Stimulated activated CD8-positive, alpha-beta memory T cell treated with anti-CD3 and anti-CD28 coated beads, Interleukin-12 subunit alpha, Interleukin-12 subunit beta, amount 100 ng/mL, for 4 hours (primary cell): ENCODE data around the gene GUCY2C.

Experiments
- DNase-seq: peaks from one replicate; pipeline ENCODE4 v3.0.0-alpha.2; 2020; ENCODE audit warnings: low read depth

Gene GUCY2C

DNA sequence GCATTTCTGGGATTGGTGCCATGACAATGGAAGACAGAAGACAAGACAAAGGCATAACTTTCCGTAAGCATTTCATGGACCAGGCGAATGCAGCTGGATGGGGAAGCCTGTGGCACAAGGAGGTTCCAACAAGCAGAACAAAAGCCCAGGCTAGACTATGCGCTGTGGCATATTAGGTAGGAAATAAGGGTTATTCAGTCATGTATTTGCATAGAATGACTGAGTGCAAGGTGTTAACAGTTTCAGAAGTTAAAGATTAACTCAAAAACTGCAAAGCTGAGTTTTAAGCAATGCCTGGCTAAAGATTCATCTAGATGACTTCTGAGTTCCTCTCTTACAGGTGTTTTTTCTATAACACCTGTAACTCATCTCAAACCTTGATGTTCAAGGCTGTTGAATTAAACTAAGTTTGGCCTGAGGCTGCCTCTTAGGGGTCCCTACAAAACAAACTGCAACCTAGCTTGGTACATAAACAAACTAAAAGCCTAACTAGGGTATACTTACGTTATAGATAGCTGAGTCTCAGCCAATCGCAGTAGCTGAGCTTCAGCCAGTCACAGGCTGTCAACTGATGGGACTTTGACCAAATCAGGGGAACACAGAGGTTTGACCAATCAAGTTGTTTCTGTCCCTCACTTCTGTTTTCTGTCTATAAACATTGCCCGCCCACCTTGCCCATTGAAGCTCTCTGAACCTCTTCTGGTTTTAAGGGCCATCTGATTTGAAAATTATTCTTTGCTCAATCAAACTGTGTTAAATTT, 76.5 kb downstream of the GUCY2C start:
- DNase-seq: no peak

DNA sequence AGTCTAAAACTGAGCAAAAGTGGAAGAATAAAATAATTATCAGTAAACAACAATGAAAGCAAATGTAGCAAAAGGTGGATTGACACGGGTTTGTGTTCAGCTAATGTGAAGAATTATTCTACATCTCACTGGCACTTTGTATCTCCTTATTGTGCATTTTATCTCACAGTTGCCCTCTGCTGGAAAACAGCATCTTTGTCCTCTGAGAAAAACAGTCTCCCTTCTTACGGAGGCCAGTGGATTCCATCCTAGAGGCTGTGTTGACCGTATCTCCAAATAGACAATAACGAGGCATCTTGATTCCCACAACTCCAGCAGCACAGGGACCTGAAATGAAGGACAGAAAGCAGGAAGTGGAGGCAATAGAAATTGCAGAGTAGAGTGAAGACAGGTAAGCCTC, 77.4 kb downstream of the GUCY2C start:
- no peak for DNase-seq

DNA sequence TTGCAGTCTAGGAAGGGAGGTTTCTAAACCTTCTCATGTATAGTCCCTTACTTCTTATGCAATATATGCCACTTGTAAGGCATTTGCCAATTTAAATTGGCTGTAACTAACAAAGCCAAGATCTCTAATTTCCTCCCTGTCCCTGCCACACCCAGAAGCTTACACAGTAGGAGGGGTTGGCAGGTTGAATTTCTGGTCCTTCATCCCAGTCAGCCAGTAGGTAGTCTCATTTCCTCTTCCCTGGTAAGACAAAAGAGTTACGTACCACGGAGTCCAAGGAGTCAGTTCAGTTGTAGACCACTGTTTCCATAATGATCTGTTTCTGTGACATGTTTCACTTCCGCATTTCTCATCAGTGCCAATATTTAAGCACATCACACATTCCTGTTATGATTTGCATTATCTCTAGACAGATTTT, 81.7 kb downstream of the GUCY2C start:
- DNase-seq: no peak

DNA sequence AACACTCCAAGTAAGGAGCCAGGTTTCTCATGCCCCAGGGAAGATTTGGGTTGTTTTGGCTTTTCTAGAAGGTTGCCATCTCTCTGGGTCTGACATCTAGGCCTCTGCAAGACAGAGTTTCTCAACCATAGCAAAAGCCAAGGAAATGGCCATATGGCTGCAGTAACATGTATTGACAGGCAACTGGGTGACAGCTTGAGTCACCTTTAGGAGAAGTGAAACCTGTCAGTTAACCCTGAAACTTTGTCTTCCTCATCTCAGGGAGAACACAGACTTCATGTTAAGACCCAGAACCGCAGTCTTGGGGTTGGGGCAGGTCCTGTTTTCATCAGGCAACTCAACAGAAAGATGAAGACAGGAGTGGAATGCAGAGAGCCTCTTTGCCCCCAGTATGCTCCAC, 82.7 kb downstream of the GUCY2C start:
- no peak for DNase-seq

DNA sequence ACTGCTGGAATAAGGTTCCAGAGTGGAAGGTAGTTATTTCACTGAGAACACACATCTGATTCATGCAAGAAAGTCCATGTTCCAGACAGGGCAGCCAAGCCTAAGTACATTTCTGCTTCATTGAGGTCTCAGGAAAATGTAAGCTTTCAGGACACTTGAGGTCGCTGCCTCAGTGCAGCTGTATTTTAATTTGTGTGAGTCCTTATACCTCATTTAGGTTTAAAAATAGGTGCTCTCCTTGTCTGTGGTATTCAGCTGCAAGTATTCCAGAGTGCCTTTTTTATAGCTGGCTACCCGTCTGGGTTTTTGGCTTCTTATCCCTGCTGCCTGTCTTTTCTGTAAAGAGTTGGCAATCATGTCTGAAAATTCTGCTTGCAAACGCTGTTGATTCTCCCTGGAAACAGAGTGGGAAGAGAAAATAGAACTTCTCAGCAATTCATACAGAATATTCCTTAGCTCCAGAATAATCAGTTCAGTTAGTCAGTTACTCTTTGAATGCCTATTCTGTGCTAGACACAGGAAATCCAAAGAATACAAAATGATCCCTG, 83.4 kb downstream of the GUCY2C start:
- DNase-seq: no peak

DNA sequence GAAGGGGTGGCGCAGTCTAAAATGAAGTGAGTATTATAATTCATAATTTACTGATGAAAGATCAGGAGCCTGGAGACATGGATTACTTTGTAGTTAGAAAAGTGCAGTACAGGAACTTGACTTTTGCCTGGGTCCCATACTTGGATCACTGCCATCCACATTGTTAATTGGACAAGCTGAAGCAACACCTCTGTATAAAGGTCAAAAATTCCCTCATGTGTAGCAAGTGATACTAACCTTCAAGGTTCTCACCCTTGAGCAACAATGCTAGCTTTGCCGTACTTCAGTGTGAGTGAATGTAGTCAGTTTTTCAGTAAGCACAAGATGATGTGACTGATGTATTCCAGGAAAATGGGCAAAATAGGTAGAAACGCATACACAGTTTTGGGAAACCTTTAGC, 84.1 kb downstream of the GUCY2C start:
- no peak for DNase-seq

DNA sequence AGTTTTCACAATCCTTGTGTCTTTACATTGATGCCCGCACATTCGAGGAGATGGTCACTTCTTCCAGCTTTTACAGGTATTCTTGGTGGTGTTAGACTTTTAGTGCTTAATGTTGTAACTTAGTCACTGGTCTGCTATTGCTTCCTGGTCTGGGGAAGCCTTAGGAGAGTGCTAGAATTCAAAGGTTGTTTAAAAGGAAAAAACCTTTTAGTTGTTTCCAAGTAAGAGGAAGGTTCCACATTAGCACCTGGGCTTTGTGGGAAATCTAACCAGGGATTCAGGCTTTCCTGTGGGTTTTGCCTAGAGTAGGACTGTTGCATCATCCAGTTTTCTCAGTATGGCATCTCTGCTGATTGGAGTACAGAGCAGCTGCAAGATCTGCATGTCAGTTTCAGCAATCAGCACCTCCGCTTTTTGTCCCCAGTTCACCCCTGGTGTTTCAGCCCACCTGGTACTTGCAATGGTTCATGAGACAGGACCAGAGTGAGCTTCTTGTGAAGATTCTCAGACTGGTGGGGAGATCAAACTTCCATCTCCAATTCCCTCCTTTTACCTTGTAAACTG, 84.7 kb downstream of the GUCY2C start:
- DNase-seq: no peak

DNA sequence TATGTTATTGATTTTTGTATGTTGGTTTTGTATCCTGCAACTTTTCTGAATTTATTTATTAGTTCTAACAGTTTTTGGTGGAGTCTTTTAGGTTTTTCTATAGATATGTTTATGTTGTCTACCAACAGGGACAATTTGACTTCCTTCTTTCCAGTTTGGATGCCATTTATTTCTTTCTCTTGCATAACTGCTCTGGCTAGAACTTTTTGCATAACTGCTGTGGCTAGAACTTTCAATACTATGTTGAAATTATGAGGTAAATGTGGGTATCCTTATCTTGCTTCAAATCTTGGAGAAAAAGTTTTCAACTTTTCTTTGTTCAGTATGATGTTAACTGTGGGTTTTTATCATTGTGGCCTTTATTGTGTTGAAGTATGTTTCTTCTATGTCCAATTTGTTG, 88.8 kb downstream of the GUCY2C start:
- no peak for DNase-seq

DNA sequence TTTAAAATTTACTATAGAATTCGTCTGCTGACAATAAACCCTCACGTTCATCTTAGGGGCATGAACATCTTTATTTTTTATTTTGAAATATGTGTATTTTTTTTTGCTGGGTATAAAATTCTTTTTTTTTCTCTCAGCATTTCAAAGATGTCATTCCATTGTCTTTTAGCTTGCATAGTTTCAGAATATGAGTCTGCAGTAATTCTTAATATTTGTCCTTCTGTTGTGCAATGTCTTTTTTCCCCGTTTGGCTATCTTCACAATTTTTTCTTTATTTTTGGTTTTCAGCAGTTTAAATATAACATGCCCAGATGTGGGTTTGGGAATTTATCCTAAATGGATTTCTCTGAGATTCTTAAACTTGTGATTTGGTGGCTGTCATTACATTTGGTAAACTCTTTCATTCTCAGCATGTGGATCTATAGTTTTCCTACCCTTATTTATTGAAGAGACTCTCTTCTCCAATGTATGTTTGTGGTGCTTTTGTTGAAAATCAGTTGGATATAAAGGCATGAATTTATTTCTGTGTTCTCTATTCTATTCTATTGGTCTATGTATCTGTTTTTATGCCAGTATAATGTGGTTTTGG, 90.9 kb downstream of the GUCY2C start:
- no peak for DNase-seq

DNA sequence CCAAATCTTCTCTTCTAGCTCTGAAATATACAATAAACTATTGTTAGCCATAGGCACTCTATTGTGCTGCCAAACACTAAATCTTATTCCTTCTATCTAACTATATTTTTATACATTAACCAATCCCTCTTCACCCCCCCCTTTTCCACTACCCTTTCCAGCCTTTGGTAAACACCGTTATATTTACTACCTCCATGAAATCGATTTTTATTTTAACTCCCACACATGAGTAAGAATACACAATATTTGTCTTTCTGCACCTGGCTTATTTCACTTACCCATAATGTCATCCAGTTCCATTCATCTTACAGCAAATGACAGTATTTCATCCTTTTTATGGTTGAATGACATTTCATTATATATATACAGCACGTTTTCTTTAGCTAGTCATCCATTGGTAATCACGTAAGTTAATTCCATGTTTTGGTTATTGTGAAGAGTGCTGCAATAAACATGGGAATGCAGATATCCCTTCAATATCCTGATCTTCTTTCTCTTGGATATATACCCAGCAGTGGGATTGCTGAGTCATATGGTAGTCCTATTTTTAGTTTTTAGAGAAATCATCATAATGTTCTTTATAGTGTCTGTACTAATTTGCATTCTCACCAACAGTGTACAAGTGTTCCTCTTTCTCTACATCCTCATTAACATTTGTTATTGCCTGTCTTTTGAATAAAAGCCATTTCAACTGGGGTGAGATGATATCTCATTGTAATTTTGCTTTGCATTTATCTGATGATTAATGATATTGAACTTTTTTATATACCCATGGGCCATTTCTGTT, 94.5 kb downstream of the GUCY2C start:
- no peak for DNase-seq

DNA sequence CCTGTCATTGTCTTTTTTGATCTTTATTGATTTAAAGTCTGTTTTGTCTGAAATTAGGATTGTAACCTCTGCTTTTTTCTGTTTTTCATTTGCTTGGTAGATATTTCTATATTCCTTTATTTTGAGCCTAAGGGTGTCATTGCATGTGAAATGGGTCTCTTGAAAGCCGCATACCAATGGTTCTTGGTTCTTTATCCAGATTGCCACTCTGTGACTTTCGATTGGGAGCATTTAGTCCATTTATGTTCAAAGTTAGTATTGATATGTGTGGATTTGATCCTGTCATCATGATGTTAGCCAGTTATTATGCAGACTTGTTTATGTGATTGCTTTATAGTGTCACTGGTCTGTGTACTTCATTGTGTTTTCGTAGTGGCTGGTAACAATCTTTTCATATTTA, 98.9 kb downstream of the GUCY2C start:
- no peak for DNase-seq

DNA sequence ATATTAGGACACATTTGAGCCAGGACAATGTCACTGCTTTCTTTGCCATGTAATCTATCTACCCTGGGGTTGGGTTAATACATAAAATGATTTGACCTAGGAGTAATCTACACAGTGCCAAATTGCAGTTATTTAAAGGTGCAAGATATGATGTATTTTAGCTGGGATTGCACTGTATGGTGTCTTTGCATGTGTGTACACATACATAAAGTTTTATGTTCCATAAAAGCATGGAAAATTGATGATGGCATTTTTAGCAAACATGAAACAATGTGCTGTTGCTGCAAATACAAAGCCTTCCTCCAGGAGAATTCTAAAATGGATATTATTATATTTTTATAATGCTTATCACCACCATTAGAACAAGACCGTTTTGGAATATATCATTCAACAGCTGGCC, 104.7 kb downstream of the GUCY2C start:
- no peak for DNase-seq

DNA sequence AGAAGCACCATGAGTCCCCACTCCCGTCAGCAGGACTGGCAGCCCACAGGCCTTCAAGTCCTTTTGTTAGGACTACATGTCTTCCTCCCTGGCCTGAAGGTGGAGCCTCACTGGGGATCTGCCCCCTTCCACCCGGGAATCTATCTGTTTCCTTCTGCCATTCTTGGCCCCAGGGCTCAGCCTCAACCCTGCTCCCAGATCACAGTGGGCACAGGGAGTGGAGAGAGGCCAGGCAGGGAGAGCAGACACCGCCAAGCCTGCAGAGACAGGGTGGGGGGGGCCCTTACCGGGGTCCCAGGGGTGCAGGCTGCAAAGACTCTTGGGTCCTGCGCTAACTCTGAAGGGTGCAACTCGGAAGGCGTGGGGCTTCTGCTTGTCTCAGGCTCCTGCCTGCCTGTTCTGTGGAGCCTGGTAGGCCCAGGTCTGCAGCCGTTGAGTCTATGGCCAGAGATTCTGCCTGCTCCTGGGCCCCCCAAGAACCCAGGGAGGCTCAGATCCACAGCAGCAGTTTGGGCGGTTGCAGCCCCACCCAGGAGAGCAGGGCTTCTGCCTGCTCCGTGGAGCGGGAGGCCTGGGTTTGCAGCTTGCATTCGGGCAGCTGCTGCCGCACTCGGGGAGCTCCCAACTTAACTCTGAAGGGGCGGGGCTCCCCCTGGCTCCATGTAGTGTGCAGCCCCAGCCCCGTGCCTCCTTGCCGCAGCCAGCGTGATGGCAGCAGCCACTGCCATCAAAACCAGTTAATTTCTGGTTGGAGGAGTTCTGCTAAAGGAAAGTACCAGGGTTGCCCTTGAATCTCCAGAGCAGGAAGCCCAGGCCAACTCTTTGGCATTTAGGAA, 107.0 kb downstream of the GUCY2C start:
- DNase-seq: no peak

DNA sequence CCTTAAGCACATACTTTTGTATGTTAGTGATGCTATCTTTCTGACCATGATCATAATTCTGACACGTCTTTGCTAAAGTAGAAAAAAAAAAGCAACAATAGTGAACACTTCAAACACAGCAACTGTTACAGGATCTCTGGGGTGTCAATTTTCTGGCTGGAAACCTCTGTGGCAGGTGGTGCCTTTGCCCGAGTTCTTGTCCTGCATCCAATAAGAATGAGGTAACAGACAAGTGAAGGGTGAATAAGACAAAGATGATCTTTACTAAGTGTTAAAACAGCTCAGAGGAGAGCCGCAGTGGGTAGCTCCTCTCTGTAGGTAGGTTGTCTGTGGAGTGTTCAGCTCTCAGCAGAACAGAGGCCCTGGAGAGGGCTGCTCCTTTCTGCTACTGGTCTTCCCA, 107.8 kb downstream of the GUCY2C start:
- no peak for DNase-seq

DNA sequence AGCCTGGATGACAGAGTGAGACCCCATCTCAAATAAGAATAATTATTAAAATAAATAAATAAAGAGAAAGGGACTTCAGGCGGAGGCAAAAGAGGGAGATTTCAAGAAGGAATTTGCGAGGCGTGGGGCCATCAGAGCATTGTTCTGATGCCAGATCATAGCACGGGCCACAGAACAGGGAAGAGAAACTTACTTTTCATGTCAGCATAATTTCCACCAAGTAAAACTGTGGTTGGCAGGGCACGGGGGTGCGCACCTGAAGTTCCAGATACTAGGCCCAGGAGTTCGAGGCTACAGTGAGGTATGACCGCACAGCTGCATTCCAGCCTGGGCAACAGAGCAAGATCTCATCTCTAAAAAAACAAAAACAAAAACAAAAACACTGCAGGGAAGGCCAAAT, 117.8 kb downstream of the GUCY2C start:
- DNase-seq: no peak

DNA sequence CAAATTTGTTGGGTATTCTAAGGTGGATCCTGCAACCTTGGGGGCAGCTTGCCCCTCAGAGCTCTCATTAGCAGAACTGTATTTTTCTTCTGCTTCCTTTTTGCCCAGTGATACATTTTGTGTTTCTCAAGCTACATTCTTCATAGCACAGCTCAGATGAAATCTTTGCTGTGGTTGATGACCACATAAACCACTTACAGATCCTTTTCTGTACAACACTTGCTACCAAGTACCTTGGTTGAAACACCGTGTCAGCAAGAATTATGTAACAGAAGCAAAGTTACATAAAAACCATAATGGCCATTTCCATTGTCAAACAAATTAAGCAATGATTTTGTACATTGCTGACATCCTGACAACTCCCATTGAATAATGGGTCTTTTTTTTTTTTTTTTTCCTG, 119.1 kb downstream of the GUCY2C start:
- no peak for DNase-seq

DNA sequence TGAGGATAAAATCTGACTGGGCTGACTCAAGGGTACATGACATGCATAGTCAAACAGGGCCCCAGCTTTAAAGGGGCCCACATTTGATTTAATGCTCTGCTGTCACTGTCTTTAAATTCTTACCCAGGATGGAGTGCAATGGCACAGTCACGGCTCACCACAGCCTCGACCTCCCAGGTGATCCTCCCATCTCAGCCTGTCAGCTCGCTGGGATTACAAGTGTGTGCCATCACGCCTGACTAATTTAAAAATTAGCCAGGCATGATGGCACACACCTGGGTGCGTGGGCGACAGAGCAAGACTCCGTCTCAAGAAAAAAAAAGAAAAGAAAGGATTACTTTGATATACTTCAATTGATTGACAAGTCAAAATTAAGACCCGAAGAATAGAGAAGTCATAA, 119.5 kb downstream of the GUCY2C start:
- DNase-seq: no peak

DNA sequence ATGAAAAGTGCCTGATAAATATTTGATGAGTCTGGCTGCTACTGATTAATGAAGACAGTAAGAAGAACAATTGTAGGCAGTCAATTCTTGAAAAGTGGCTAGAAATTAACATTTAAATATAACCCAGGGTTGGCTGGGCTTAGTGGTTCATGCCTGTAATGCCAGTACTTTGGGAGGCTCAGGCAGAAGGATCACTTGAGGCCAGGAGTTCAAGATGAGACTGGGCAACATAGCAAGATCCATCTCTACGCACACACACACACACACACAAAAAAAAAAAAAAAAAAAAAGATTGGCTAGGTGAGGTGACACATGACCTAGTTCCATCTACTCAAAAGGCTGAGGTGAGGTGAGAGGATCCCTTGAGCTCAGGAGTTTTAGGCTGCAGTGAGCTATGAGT, 120.8 kb downstream of the GUCY2C start:
- no peak for DNase-seq

DNA sequence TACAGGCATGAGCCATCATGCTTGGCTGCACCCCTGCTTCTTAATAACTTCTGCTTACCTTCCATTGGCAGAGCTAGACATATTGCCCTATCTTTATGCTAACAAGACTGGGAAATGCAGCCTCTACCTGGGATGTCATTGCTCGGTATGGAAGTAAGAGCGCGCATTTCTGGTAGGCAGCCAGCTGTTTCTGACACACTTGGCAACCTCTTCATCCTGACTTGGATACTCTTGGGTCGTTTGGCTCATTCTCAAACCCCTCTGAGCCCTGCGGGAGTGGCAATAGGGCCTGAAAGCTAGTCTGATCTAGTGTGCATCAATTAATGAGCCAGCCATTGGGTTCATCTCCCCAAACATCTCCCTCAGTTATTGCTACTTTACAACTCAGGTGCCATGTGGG, 123.3 kb downstream of the GUCY2C start:
- no peak for DNase-seq

DNA sequence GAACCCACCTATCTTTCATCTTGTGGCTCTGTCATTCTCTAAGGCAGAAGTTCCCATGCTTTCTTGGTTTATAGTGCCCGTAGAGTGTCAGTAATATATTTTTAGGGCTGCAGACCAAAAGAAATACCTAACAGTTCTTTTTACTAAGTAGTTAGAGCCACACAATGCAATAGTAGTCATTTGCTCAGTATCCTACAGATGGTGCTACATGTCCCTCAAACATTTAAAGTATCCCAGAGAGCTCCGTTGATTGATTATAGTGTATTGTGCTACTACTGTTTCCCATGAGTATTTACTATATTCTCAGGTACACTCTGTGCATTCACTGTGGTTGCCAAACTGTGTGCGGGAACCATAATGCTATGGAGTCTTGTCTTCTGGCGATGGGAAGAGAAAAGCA, 124.0 kb downstream of the GUCY2C start:
- DNase-seq: no peak

DNA sequence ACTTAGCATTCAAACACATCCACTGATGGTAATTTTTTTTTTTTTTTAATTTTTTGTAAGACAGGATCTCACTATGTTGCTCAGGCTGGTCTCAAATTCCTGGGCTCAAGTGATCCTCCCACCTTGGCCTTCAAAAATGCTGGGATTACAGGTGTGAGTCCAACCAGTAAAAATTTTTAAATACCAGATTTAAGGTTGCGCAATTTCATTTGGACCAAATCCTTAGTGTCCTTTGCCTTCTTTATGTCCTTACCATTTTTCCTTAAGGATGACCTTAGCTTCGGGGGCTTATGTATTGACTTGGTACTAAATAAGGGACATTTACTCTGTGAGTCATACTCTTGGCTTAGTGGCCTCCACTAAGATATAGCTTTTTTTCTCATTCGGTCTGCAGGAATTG, 124.6 kb downstream of the GUCY2C start:
- DNase-seq: no peak

DNA sequence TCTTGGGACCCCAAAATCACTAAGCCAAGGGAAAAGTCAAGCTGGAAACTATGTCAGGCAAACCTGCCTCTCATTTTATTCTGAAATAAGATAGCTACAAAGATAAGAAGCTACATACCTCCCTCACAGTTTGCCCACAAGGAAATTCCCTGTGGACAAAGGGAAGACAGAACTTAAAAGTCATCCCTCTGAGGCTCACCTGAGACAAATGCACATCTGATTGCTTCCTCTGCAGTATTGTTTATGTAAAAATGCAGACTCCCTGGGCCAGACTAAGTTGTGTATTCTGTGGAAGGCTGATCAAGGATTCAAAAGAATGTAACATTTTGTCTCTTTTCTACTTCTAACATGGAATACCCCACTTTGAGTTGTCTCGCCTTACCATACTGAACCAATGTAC, 126.2 kb downstream of the GUCY2C start:
- DNase-seq: no peak
